ENCODE data around the gene GRID2IP.

DNA sequence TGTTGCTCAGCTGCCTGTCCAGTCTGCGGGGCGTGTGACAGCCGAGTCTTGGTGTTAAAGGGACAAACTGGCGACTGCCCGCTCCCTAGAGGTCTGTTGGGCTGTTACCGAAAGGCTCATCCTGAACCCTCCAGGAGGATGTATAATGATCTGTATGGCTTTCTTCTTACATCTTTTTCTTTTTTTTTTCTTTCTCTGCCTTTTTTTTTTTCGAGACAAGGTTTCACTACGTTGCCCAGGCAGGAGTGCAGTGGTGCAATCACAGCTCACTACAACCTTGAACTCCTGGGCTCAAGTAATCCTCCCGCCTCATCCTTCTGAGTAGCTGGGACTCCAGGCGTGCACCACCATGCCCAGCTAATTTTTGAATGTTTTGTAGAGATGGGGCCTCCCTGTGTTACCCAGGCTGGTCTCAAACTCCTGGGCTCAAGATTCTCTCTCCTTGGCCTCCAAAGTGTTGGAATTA lies 39.4 kb upstream of the GRID2IP start:
- TF ChIP-seq STAT3 (IDR thresholded peaks at IDR 0.05; ENCODE audit: low read depth, low read length) (no peak), ZNF274 (IDR thresholded peaks at IDR 0.05; ENCODE audit: insufficient read depth, insufficient read length) (no peak), EZH2 (IDR thresholded peaks at IDR 0.05; ENCODE audit: borderline replicate concordance, control insufficient read depth, low read depth, low read length) (no peak), RBBP5 (conservative IDR thresholded peaks at IDR 0.05) (no peak), JUND (IDR thresholded peaks at IDR 0.05; ENCODE audit: low read depth, low read length) (no peak), TAF1 (IDR thresholded peaks at IDR 0.05; ENCODE audit: borderline replicate concordance, low read depth, low read length) (no peak), NFIC (IDR thresholded peaks at IDR 0.05; ENCODE audit: low read depth, low read length) (no peak), CEBPB (IDR thresholded peaks at IDR 0.05; ENCODE audit: borderline replicate concordance in 1 of 2, low read depth in 2 of 2, low read length in 2 of 2) (no peak), ETV6 (conservative IDR thresholded peaks at IDR 0.05 in 1 of 2, IDR thresholded peaks at IDR 0.05 in 1 of 2; ENCODE audit: borderline replicate concordance in 1 of 2, low read depth in 1 of 2) (no peak)
- TF ChIP-seq, protein P1, sequence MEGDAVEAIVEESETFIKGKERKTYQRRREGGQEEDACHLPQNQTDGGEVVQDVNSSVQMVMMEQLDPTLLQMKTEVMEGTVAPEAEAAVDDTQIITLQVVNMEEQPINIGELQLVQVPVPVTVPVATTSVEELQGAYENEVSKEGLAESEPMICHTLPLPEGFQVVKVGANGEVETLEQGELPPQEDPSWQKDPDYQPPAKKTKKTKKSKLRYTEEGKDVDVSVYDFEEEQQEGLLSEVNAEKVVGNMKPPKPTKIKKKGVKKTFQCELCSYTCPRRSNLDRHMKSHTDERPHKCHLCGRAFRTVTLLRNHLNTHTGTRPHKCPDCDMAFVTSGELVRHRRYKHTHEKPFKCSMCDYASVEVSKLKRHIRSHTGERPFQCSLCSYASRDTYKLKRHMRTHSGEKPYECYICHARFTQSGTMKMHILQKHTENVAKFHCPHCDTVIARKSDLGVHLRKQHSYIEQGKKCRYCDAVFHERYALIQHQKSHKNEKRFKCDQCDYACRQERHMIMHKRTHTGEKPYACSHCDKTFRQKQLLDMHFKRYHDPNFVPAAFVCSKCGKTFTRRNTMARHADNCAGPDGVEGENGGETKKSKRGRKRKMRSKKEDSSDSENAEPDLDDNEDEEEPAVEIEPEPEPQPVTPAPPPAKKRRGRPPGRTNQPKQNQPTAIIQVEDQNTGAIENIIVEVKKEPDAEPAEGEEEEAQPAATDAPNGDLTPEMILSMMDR (IDR thresholded peaks at IDR 0.05 in 2 of 3, conservative IDR thresholded peaks at IDR 0.05 in 1 of 3; ENCODE audit: control insufficient read depth in 2 of 3, extremely low read depth in 1 of 3, insufficient read depth in 1 of 3, low read depth in 3 of 3, low read length in 3 of 3) = no peak
- TF ChIP-seq, protein P2, sequence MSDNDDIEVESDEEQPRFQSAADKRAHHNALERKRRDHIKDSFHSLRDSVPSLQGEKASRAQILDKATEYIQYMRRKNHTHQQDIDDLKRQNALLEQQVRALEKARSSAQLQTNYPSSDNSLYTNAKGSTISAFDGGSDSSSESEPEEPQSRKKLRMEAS (IDR thresholded peaks at IDR 0.05; ENCODE audit: low read depth, low read length) = no peak
- TF ChIP-seq, protein P3, sequence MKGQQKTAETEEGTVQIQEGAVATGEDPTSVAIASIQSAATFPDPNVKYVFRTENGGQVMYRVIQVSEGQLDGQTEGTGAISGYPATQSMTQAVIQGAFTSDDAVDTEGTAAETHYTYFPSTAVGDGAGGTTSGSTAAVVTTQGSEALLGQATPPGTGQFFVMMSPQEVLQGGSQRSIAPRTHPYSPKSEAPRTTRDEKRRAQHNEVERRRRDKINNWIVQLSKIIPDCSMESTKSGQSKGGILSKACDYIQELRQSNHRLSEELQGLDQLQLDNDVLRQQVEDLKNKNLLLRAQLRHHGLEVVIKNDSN (IDR thresholded peaks at IDR 0.05; ENCODE audit: borderline replicate concordance, extremely low read length, insufficient read depth, low read depth, low read length) = no peak

All from GM12878 (cell line).